Astrocyte (in vitro differentiated cells and primary cell): Measurements from ENCODE around the gene NHLRC4.

Experiments
- CTCF ChIP-seq: IDR thresholded peaks from 2 replicates; pipeline ENCODE4 v1.5.1; 2011; ENCODE audit warnings: low read depth, mild to moderate bottlenecking, inconsistent platforms, low read length, moderate library complexity; ENCODE audit not compliant: insufficient read depth
- EZH2 ChIP-seq: IDR thresholded peaks from 2 replicates; pipeline ENCODE4 v1.6.1; 2012; ENCODE audit warnings: mild to moderate bottlenecking, low read length, inconsistent platforms; ENCODE audit not compliant: insufficient read depth

GRCh38 chr16:576197-576822 lies 9.5 kb downstream of the NHLRC4 start:
- TF ChIP-seq EZH2, result no peak
- no peak for TF ChIP-seq CTCF
